HepG2 (cell line): ENCODE results near the gene MTHFS. TPM values are rescaled to one million over a fixed set of nuclear protein-coding genes. Genes with fewer than 3 reads are reported as not detected.

Experiments used
- ADNP ChIP-seq: sonication (generic); formaldehyde crosslinking; IDR thresholded peaks from 2 replicates; pipeline ENCODE4 v1.4.0; 2020; ENCODE audit warnings: missing genetic modification reagents
- FLYWCH1 ChIP-seq: sonication (generic); formaldehyde crosslinking; IDR thresholded peaks from 2 replicates; pipeline ENCODE4 v1.8.1; 2023; ENCODE audit warnings: mild to moderate bottlenecking, missing genetic modification reagents
- FOXK2 ChIP-seq: fragments of 450-650 bp; IDR thresholded peaks from 2 replicates; pipeline ENCODE4 v1.6.1; 2016
- GATA4 ChIP-seq: sonication (generic); IDR thresholded peaks from 2 replicates; pipeline ENCODE4 v1.6.1; 2016; ENCODE audit warnings: antibody characterized with exemption, low read depth, borderline replicate concordance
- HNRNPL ChIP-seq: fragments of 200-400 bp; formaldehyde crosslinking; IDR thresholded peaks from 2 replicates; pipeline ENCODE4 v1.6.1; 2017; ENCODE audit warnings: mild to moderate bottlenecking, low read depth, low read length
- IKZF4 ChIP-seq: sonication (generic); formaldehyde crosslinking; IDR thresholded peaks from 2 replicates; pipeline ENCODE4 v1.5.1; 2020; ENCODE audit warnings: borderline replicate concordance, mild to moderate bottlenecking, low read depth, missing genetic modification reagents; ENCODE audit errors: not compliant biosample characterization
- KLF6 ChIP-seq: IDR thresholded peaks from 2 replicates; pipeline ENCODE4 v1.8.0; 2016; ENCODE audit warnings: missing biosample characterization, missing genetic modification reagents
- MTA3 ChIP-seq: sonication (generic); formaldehyde crosslinking; IDR thresholded peaks from 2 replicates; pipeline ENCODE4 v1.4.0; 2020; ENCODE audit warnings: missing genetic modification reagents
- PHF5A ChIP-seq: IDR thresholded peaks from one replicate; pipeline ENCODE4 v1.6.1; 2018; ENCODE audit warnings: low read depth, missing genetic modification reagents; ENCODE audit not compliant: unreplicated experiment
- SOX6 ChIP-seq, 2 experiments: fragments of 450-650 bp in 1 of 2; sonication (generic) in 1 of 2; formaldehyde crosslinking in 1 of 2; IDR thresholded peaks; 2 replicates each; pipeline versions ENCODE4 v1.4.0 to v1.6.1; 2017 to 2020; ENCODE audit warnings: antibody characterized with exemption in 1 of 2, mild to moderate bottlenecking in 1 of 2, missing genetic modification reagents in 1 of 2
- SP1 ChIP-seq, 2 experiments: fragments of 450-650 bp in 1 of 2; sonication (generic) in 1 of 2; formaldehyde crosslinking in 1 of 2; IDR thresholded peaks; 2 replicates each; pipeline versions ENCODE4 v1.4.0 to v1.6.1; 2016 to 2020; ENCODE audit warnings: missing genetic modification reagents in 1 of 2
- TCF12 ChIP-seq, 2 experiments: fragments of 450-650 bp in 1 of 2; sonication (generic) in 1 of 2; formaldehyde crosslinking in 1 of 2; IDR thresholded peaks; 2 replicates each; pipeline versions ENCODE4 v1.6.1 to v1.8.0; 2017 to 2022; ENCODE audit warnings: antibody characterized with exemption in 1 of 2, mild to moderate bottlenecking in 1 of 2, missing genetic modification reagents in 1 of 2, moderate library complexity in 1 of 2
- ZBTB34 ChIP-seq: sonication (generic); formaldehyde crosslinking; IDR thresholded peaks from 2 replicates; pipeline ENCODE4 v1.8.0; 2022; ENCODE audit warnings: mild to moderate bottlenecking, missing genetic modification reagents
- ZMYM3 ChIP-seq: sonication (generic); formaldehyde crosslinking; IDR thresholded peaks from 2 replicates; pipeline ENCODE4 v1.5.1; 2020; ENCODE audit warnings: mild to moderate bottlenecking, missing genetic modification reagents
- ZNF17 ChIP-seq: sonication (generic); formaldehyde crosslinking; IDR thresholded peaks from 2 replicates; pipeline ENCODE4 v1.5.0; 2020; ENCODE audit warnings: mild to moderate bottlenecking, missing genetic modification reagents
- ZNF432 ChIP-seq: sonication (generic); formaldehyde crosslinking; IDR thresholded peaks from 2 replicates; pipeline ENCODE4 v1.5.0; 2020; ENCODE audit warnings: missing genetic modification reagents, mild to moderate bottlenecking, borderline replicate concordance
- ZNF761 ChIP-seq: sonication (generic); formaldehyde crosslinking; conservative IDR thresholded peaks from 2 replicates; pipeline ENCODE4 v1.4.0; 2020; ENCODE audit warnings: mild to moderate bottlenecking, missing genetic modification reagents
- polyA plus RNA-seq, 8 experiments: library from polyadenylated mRNA; depleted of rRNA in 3 of 8; stranded (reverse) in 7 of 8; unstranded in 1 of 8; fragments of >200 nt; fragmentation: Illumina TruSeq in 4 of 8; extraction: Trizol in 4 of 8; gene quantifications; 2 replicates each; pipeline versions ENCODE4 v1.2.1 to v1.2.3, GENCODE V29; 2011 to 2016; ENCODE audit warnings: low read depth in 4 of 8, missing spikeins in 1 of 8, mixed read lengths in 1 of 8; ENCODE audit not compliant: insufficient read depth in 1 of 8
- total RNA-seq, 5 experiments: library from RNA; depleted of rRNA; stranded (reverse); fragments of >200 nt; fragmentation: Illumina TruSeq; extraction: Trizol; gene quantifications; 2 replicates each; pipeline ENCODE4 v1.2.3, GENCODE V29; 2016; ENCODE audit warnings: low read depth in 1 of 5
- TF ChIP-seq, protein P1 (sequence below): sonication (generic); IDR thresholded peaks from 2 replicates; pipeline ENCODE4 v1.6.1; 2016; ENCODE audit warnings: low read depth, borderline replicate concordance
- TF ChIP-seq, protein P2 (sequence below): sonication (generic); formaldehyde crosslinking; IDR thresholded peaks from 2 replicates; pipeline ENCODE4 v1.8.1; 2023; ENCODE audit warnings: mild to moderate bottlenecking, missing genetic modification reagents
- TF ChIP-seq, protein P3 (sequence below): sonication (generic); formaldehyde crosslinking; IDR thresholded peaks from 2 replicates; pipeline ENCODE4 v1.4.0; 2020; ENCODE audit warnings: mild to moderate bottlenecking, low read depth, missing genetic modification reagents
- TF ChIP-seq, protein P4 (sequence below): sonication (generic); formaldehyde crosslinking; IDR thresholded peaks from 2 replicates; pipeline ENCODE4 v1.8.0; 2022; ENCODE audit warnings: missing genetic modification reagents, mild to moderate bottlenecking, inconsistent platforms, borderline replicate concordance

Gene MTHFS
- total and polyA plus RNA-seq, 2 of the 13 experiments (the other 11 are each of a cell fraction or from before 2014, with no cell fraction given) = 37.0 to 49.7 TPM

GRCh38 chr15:79923515-79924169 lies 26.8 kb upstream of the MTHFS start (continued):
- TF ChIP-seq ZBTB34 (CRISPR knock-in tag) (0 out of 2 replicates have a peak, but pooled peaks have one; percentile 45), FOXK2 (no peak), MTA3 (CRISPR knock-in tag) (no peak), TCF12 (IDR thresholded peaks at IDR 0.05) (no peak), TCF12 (CRISPR knock-in tag; IDR thresholded peaks at IDR 0.05) (no peak), SP1 (IDR thresholded peaks at IDR 0.05) (no peak), SP1 (CRISPR knock-in tag; IDR thresholded peaks at IDR 0.05) (peak; percentile 92), SOX6 (IDR thresholded peaks at IDR 0.05) (no peak), SOX6 (CRISPR knock-in tag; IDR thresholded peaks at IDR 0.05) (peak; percentile 68), ZNF761 (0 out of 2 replicates have a peak, but pooled peaks have one; percentile 49), ZMYM3 (CRISPR knock-in tag) (peak; percentile 8; the same call in 1 of the 2 replicates), KLF6 (CRISPR knock-in tag) (no peak; the same call in 1 of the 2 replicates), HNRNPL (no peak), GATA4 (0 out of 2 replicates have a peak, but pooled peaks have one; percentile 65), ZNF17 (CRISPR knock-in tag) (no peak), PHF5A (CRISPR knock-in tag) (peak; percentile 18), ZNF432 (no peak), IKZF4 (peak; percentile 45), ADNP (no peak), FLYWCH1 (CRISPR knock-in tag) (no peak)
- TF ChIP-seq, protein P1, sequence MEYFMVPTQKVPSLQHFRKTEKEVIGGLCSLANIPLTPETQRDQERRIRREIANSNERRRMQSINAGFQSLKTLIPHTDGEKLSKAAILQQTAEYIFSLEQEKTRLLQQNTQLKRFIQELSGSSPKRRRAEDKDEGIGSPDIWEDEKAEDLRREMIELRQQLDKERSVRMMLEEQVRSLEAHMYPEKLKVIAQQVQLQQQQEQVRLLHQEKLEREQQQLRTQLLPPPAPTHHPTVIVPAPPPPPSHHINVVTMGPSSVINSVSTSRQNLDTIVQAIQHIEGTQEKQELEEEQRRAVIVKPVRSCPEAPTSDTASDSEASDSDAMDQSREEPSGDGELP = 0 out of 2 replicates have a peak, but pooled peaks have one; percentile 2
- TF ChIP-seq, protein P2, sequence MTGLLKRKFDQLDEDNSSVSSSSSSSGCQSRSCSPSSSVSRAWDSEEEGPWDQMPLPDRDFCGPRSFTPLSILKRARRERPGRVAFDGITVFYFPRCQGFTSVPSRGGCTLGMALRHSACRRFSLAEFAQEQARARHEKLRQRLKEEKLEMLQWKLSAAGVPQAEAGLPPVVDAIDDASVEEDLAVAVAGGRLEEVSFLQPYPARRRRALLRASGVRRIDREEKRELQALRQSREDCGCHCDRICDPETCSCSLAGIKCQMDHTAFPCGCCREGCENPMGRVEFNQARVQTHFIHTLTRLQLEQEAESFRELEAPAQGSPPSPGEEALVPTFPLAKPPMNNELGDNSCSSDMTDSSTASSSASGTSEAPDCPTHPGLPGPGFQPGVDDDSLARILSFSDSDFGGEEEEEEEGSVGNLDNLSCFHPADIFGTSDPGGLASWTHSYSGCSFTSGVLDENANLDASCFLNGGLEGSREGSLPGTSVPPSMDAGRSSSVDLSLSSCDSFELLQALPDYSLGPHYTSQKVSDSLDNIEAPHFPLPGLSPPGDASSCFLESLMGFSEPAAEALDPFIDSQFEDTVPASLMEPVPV (CRISPR knock-in tag) = peak; percentile 67
- TF ChIP-seq, protein P3, sequence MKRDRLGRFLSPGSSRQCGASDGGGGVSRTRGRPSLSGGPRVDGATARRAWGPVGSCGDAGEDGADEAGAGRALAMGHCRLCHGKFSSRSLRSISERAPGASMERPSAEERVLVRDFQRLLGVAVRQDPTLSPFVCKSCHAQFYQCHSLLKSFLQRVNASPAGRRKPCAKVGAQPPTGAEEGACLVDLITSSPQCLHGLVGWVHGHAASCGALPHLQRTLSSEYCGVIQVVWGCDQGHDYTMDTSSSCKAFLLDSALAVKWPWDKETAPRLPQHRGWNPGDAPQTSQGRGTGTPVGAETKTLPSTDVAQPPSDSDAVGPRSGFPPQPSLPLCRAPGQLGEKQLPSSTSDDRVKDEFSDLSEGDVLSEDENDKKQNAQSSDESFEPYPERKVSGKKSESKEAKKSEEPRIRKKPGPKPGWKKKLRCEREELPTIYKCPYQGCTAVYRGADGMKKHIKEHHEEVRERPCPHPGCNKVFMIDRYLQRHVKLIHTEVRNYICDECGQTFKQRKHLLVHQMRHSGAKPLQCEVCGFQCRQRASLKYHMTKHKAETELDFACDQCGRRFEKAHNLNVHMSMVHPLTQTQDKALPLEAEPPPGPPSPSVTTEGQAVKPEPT (CRISPR knock-in tag) = 0 out of 2 replicates have a peak, but pooled peaks have one; percentile 43
- TF ChIP-seq, protein P4, sequence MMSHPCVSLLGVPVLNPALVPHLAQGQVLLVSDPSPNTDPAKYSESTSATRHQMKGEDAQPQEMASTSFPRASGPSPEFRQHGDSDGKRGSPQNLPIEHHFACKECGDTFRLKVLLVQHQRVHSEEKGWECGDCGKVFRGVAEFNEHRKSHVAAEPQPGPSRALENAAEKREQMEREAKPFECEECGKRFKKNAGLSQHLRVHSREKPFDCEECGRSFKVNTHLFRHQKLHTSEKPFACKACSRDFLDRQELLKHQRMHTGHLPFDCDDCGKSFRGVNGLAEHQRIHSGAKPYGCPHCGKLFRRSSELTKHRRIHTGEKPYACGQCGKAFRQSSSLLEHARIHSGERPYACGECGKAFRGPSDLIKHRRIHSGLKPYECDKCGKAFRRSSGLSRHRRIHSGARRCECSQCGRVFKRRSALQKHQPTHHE (CRISPR knock-in tag) = no peak; the same call in 1 of the 2 replicates
